Measurements from ENCODE around the gene BAIAP2L1.

- TF ChIP-seq EZH2 (IDR thresholded peaks at IDR 0.05; ENCODE audit: low read depth, unreplicated experiment) (no peak), STAT1 (IDR thresholded peaks at IDR 0.05; ENCODE audit: unreplicated experiment) (no peak)
These were observed 148.3 kb downstream of the BAIAP2L1 start for GRCh38 chr7:98252425-98253054.

All from GM23338 (cell line).